ENCODE results near the gene APOD.

The APOD gene

DNA sequence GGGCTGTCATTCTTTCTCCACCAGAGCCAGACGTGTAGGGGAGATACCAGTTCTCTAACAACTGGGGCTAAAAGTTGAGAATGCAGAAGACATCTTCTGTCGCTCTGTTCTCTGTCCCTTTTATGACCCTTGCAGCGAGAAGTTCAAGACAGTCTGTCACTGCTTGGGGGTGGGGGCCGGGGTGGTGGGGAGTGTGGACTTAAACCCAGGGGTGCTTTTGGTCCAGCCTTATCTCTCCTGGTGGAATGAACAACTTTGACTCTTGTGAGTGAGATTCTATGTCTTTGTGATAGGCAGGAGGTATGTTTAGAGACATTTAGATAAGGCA, 767 bp upstream of the APOD start:
- WGBS, 2 experiments (ENCODE audit: insufficient coverage in 2 of 2) = 60 to 100% methylated on average over 1 to 4 of the region's 4 CpGs
- Histone ChIP-seq H3K36me3 (ENCODE audit: control insufficient read depth, insufficient read depth, low read length) (no peaks in the 10 kb centered on the region), H3K9me3 (ENCODE audit: control insufficient read depth, low read length) (no peaks in the 10 kb centered on the region), H3K4me1 (ENCODE audit: control insufficient read depth, insufficient read depth, low read length, poor library complexity, severe bottlenecking) (no peaks in the 10 kb centered on the region), H3K27ac (ENCODE audit: low read depth, low read length, severe bottlenecking) (no peak overlapping the region), H3K4me3 (ENCODE audit: extremely low read depth, insufficient read depth, low read length, poor library complexity, severe bottlenecking) (no peak overlapping the region)

GRCh38 chr3:195582947-195583346, 793 bp downstream of the APOD start:
- 76 to 85% methylated on average over 9 of the region's 9 CpGs for WGBS, 2 experiments (ENCODE audit: insufficient coverage in 2 of 2)
- Histone ChIP-seq H3K4me3 (ENCODE audit: extremely low read depth, insufficient read depth, low read length, poor library complexity, severe bottlenecking) (no peak overlapping the region), H3K27ac (ENCODE audit: low read depth, low read length, severe bottlenecking) (no peak overlapping the region)

DNA sequence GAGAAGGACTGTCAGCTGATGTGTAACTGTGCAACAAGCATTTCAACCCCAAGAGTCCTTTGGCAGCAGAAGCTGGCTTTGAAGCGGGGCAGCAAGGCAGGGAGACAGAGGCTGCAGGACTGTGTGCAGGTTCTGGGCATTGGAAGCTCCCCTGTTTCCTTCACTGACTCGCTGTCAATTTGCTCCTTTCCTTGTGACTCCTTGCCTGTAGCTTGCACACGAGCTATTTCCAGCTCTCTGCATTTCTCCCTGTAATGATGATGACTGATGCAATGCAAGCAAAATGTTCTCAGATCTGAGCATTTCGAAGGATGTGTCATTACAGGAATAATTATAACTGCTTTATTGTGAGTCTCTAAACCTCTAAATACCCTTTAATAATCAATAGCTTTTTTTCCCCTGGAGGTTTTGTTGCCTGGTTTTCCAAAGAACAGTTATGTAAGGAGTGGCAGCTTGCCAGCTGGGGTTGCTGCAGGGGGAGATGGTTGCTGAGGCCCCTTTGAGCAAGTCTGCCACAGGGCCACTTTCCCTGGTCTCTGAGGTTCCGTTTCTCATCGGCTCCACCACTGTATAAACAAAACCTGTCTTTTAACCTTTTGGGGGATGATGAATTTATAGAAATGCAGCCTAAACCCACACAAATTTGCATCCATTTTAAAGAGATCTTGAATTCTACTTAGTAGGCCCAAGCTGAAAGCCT, 2.8 kb downstream of the APOD start:
- Histone ChIP-seq H3K4me3 (ENCODE audit: extremely low read depth, insufficient read depth, low read length, poor library complexity, severe bottlenecking) (no peak overlapping the region), H3K4me1 (ENCODE audit: control insufficient read depth, insufficient read depth, low read length, poor library complexity, severe bottlenecking) (no peaks in the 10 kb centered on the region), H3K27ac (ENCODE audit: low read depth, low read length, severe bottlenecking) (no peak overlapping the region), H3K36me3 (ENCODE audit: control insufficient read depth, insufficient read depth, low read length) (no peaks in the 10 kb centered on the region), H3K9me3 (ENCODE audit: control insufficient read depth, low read length) (no peaks in the 10 kb centered on the region)
- WGBS, 2 experiments (ENCODE audit: insufficient coverage in 2 of 2) = 92 to 100% methylated on average over 2 to 3 of the region's 6 CpGs

More at GRCh38 chr3:195582947-195583346, 793 bp downstream of the APOD start:
- Histone ChIP-seq H3K4me1 (ENCODE audit: control insufficient read depth, insufficient read depth, low read length, poor library complexity, severe bottlenecking) (no peaks in the 10 kb centered on the region), H3K36me3 (ENCODE audit: control insufficient read depth, insufficient read depth, low read length) (no peaks in the 10 kb centered on the region), H3K9me3 (ENCODE audit: control insufficient read depth, low read length) (no peaks in the 10 kb centered on the region)

DNA sequence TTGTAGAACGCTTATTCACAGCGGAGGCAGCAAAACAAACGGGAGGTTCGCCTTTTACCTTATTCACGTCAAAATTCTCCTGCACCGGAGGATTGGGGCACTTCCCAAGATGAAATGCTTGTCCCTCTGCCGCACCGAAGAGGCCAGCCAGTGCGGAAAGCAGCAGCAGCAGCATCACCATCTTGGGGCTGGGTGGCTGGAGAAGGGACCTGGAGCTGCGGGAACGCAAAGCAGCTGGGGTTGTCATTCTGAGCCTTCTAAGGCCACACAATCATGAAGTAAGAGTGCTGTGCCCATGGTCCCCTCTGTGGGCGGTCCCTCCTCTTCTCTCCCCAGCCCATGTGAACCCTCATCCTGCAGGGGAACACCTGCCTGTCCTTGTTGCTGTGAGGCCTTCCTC, 4.5 kb downstream of the APOD start:
- Histone ChIP-seq H3K4me1 (ENCODE audit: control insufficient read depth, insufficient read depth, low read length, poor library complexity, severe bottlenecking) (no peaks in the 10 kb centered on the region), H3K36me3 (ENCODE audit: control insufficient read depth, insufficient read depth, low read length) (no peaks in the 10 kb centered on the region), H3K4me3 (ENCODE audit: extremely low read depth, insufficient read depth, low read length, poor library complexity, severe bottlenecking) (no peak overlapping the region), H3K27ac (ENCODE audit: low read depth, low read length, severe bottlenecking) (no peak overlapping the region), H3K9me3 (ENCODE audit: control insufficient read depth, low read length) (no peaks in the 10 kb centered on the region)
- 87 to 92% methylated on average over 11 to 12 of the region's 12 CpGs for WGBS, 2 experiments (ENCODE audit: insufficient coverage in 2 of 2)

DNA sequence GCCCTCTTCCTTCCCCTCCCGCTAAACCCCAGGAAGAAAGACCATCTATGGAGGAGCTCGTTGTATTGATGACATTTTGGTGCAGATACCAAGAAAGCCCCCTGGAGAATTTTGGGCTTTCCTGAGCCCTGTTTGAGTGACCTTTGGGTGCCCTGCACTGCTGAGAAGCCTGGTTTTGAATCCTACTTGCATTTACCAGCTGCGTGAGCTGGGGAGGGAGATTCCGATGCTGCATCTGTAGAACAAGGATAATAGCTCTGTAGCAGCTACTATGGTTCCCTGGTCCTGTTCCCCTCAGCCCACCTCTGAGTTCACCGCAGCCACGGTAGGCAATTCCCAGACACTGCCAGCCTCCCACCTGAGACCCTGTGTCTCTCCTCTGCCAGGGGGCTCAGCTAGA, 5.2 kb downstream of the APOD start:
- H3K9me3 ChIP-seq (ENCODE audit: control insufficient read depth, low read length) = no peaks in the 10 kb centered on the region
- H3K27ac ChIP-seq (ENCODE audit: low read depth, low read length, severe bottlenecking) = no peak overlapping the region
- H3K4me3 ChIP-seq (ENCODE audit: extremely low read depth, insufficient read depth, low read length, poor library complexity, severe bottlenecking) = no peak overlapping the region
- no peaks in the 10 kb centered on the region for H3K36me3 ChIP-seq (ENCODE audit: control insufficient read depth, insufficient read depth, low read length)
- 87 to 96% methylated on average over 3 to 5 of the region's 6 CpGs for WGBS, 2 experiments (ENCODE audit: insufficient coverage in 2 of 2)
- H3K4me1 ChIP-seq (ENCODE audit: control insufficient read depth, insufficient read depth, low read length, poor library complexity, severe bottlenecking) = no peaks in the 10 kb centered on the region

DNA sequence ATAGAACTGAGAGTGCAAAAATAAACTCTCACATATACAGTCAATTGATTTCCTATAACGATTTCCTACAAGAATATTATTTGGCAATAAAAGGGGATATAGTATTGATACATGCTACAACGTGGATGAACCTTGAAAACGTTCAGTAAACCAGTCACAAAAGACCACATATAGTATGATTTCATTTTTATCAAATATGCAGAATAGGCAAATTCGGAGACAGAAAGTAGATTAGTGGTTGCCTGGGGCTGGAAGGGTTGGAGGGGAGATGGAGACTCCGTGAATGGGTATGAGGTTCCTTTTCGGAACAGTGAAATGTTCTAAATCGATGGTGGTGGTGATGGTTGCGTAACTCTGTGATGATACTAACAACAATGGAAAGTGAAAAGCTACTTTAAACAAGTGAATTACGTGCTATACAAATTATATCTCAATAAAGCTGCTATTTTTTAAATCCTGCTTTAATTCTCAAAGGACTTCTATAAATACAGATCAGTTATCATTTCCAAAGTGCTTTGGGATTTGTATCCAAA, 6.0 kb downstream of the APOD start:
- no peaks in the 10 kb centered on the region for H3K4me1 ChIP-seq (ENCODE audit: control insufficient read depth, insufficient read depth, low read length, poor library complexity, severe bottlenecking)
- H3K36me3 ChIP-seq (ENCODE audit: control insufficient read depth, insufficient read depth, low read length) = no peaks in the 10 kb centered on the region
- no peak overlapping the region for H3K27ac ChIP-seq (ENCODE audit: low read depth, low read length, severe bottlenecking)
- H3K4me3 ChIP-seq (ENCODE audit: extremely low read depth, insufficient read depth, low read length, poor library complexity, severe bottlenecking) = no peak overlapping the region
- WGBS, 2 experiments (ENCODE audit: insufficient coverage in 2 of 2) = 56 to 70% methylated on average over 4 to 5 of the region's 9 CpGs
- no peaks in the 10 kb centered on the region for H3K9me3 ChIP-seq (ENCODE audit: control insufficient read depth, low read length)

GRCh38 chr3:195574497-195575304, 9.0 kb downstream of the APOD start:
- H3K9me3 ChIP-seq (ENCODE audit: control insufficient read depth, low read length) = no peaks in the 10 kb centered on the region
- WGBS, 2 experiments (ENCODE audit: insufficient coverage in 2 of 2) = 92 to 100% methylated on average over 2 to 5 of the region's 8 CpGs
- no peaks in the 10 kb centered on the region for H3K36me3 ChIP-seq (ENCODE audit: control insufficient read depth, insufficient read depth, low read length)
- no peak overlapping the region for H3K4me3 ChIP-seq (ENCODE audit: extremely low read depth, insufficient read depth, low read length, poor library complexity, severe bottlenecking)
- no peaks in the 10 kb centered on the region for H3K4me1 ChIP-seq (ENCODE audit: control insufficient read depth, insufficient read depth, low read length, poor library complexity, severe bottlenecking)
- H3K27ac ChIP-seq (ENCODE audit: low read depth, low read length, severe bottlenecking) = no peak overlapping the region

- 88 to 96% methylated on average over 15 to 17 of the region's 19 CpGs for WGBS, 2 experiments (ENCODE audit: insufficient coverage in 2 of 2)
- Histone ChIP-seq H3K4me1 (ENCODE audit: control insufficient read depth, insufficient read depth, low read length, poor library complexity, severe bottlenecking) (no peaks in the 10 kb centered on the region), H3K4me3 (ENCODE audit: extremely low read depth, insufficient read depth, low read length, poor library complexity, severe bottlenecking) (no peak overlapping the region), H3K9me3 (ENCODE audit: control insufficient read depth, low read length) (no peaks in the 10 kb centered on the region), H3K36me3 (ENCODE audit: control insufficient read depth, insufficient read depth, low read length) (no peaks in the 10 kb centered on the region), H3K27ac (ENCODE audit: low read depth, low read length, severe bottlenecking) (no peak overlapping the region)
These were observed 9.9 kb downstream of the APOD start for GRCh38 chr3:195573611-195574496.

DNA sequence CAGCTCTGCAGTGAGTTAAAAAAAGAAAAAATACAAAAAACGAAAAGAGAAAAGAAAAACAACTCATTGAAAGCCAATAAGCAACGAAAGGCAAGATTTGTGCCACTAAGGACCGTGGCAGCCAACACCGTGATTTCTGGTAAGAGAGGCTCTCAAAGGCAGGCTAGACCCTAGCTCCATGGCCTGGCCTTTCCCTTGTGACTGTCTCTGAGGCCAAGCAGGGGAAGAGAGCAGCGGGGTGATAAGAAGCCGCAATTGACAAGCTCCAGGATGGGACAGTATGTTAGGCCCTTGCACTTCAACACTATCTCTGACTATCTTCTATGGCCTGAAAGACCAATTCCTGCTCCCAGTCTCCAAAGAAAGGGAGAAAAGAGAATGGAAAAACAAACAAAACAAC, 12.4 kb downstream of the APOD start:
- H3K27ac ChIP-seq (ENCODE audit: low read depth, low read length, severe bottlenecking) = no peak overlapping the region
- H3K4me1 ChIP-seq (ENCODE audit: control insufficient read depth, insufficient read depth, low read length, poor library complexity, severe bottlenecking) = no peaks in the 10 kb centered on the region
- H3K9me3 ChIP-seq (ENCODE audit: control insufficient read depth, low read length) = no peaks in the 10 kb centered on the region
- no peak overlapping the region for H3K4me3 ChIP-seq (ENCODE audit: extremely low read depth, insufficient read depth, low read length, poor library complexity, severe bottlenecking)
- no peaks in the 10 kb centered on the region for H3K36me3 ChIP-seq (ENCODE audit: control insufficient read depth, insufficient read depth, low read length)
- 92 to 95% methylated on average over 3 to 5 of the region's 6 CpGs for WGBS, 2 experiments (ENCODE audit: insufficient coverage in 2 of 2)

DNA sequence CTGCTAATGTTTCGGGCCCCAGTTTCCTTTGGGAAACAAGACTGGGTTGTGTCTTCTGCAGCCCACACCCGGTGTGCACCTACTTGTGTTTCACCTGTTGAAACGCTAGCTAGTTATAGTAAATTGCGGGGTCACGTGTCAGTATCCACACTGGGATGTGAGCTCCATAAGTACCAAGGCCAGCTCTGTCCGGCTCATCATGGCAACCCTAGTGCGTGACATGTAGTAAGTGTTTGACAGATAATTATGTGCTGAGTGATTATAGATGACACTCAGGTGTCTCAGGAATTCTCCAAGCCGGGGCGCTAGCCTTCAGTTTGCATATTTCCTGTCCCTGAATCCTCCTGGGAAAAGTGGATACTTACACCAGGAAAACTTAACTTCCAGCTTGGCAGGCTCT, 12.8 kb downstream of the APOD start:
- H3K9me3 ChIP-seq (ENCODE audit: control insufficient read depth, low read length) = no peaks in the 10 kb centered on the region
- no peak overlapping the region for H3K27ac ChIP-seq (ENCODE audit: low read depth, low read length, severe bottlenecking)
- no peaks in the 10 kb centered on the region for H3K4me1 ChIP-seq (ENCODE audit: control insufficient read depth, insufficient read depth, low read length, poor library complexity, severe bottlenecking)
- H3K4me3 ChIP-seq (ENCODE audit: extremely low read depth, insufficient read depth, low read length, poor library complexity, severe bottlenecking) = no peak overlapping the region
- 94 to 97% methylated on average over 6 to 9 of the region's 9 CpGs for WGBS, 2 experiments (ENCODE audit: insufficient coverage in 2 of 2)
- no peaks in the 10 kb centered on the region for H3K36me3 ChIP-seq (ENCODE audit: control insufficient read depth, insufficient read depth, low read length)
